Measurements from ENCODE around the gene TMEM74B.
"Not testable (repeated sequence)": the region's sequence is repeated elsewhere in the genome, so short reads cannot be mapped to it uniquely, and the experiment has no call there.

TMEM74B gene

DNA sequence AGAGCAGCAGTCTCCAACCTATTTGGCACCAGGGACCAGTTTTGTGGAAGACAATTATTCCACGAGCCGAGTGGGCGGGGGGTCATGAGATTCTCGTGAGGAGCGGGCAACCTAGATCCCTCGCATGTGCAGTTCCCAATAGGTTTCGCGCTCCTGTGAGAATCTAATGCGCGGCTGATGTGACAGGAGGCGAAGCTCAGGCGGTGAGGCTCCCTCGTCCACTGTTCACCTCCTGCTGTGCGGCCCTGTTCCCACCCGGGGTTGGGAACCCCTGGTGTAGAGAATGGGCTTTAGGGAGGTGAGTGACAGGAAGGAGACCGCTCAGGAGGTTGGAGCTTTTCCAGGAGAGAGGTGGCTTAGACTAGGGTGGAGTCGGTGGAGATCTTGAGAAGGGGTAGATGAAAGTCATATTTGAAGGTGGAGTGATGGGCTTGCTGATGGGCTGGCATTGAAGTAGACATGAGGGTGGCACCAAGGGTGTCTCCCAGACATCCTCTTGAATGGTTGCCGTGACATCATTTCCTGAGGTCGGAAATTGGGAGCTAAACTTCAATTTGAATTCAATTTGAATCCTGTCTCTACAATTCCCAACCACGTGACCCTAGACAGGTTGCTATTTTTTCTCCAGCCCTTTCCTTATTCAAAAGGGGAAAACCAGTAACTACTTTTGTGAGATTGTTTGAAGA is 39.6 kb upstream of the TMEM74B start:
- no peak for TF ChIP-seq FOXA1 (IDR thresholded peaks at IDR 0.05)
- no peak for TF ChIP-seq FOXK2 (IDR thresholded peaks at IDR 0.05)
- TF ChIP-seq NFRKB (IDR thresholded peaks at IDR 0.05): no peak
- no peak for TF ChIP-seq ARNT (IDR thresholded peaks at IDR 0.05)
- TF ChIP-seq ZNF384 (IDR thresholded peaks at IDR 0.05): no peak
- DNase-seq (ENCODE audit: extremely low spot score): no peak
- POLR2A ChIA-PET: no interaction called here
- CTCF ChIA-PET: no interaction called here

GRCh38 chr20:1222750-1223149 is 38.0 kb upstream of the TMEM74B start:
- DNase-seq (ENCODE audit: extremely low spot score); CTCF ChIA-PET; POLR2A ChIA-PET: not testable (repeated sequence)

GRCh38 chr20:1216527-1217427 is 32.0 kb upstream of the TMEM74B start:
- POLR2A ChIA-PET; DNase-seq (ENCODE audit: extremely low spot score): not testable (repeated sequence)

GRCh38 chr20:1215386-1216170 is 30.8 kb upstream of the TMEM74B start:
- CTCF ChIA-PET: no interaction called here

More at GRCh38 chr20:1216527-1217427, 32.0 kb upstream of the TMEM74B start:
- CTCF ChIA-PET: not testable (repeated sequence)

DNA sequence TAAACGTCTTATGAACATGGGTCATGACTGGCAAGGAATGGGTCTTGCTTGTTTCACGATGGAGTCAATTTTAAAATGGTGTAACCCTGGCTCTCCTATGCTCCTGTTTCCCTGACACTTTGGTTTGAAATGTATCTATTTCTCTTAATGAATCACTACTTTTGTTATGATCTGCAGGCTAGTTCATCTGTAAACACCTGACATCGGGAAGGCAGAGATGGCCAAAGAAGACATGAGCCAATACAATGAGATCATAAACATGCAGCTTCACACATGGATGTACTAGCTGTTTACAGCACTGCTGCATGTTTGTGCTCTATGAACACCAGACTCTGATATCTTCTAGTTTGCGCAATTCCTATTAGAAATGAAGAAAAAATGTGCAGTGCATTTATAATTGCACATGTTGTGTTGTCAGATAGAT is 30.1 kb upstream of the TMEM74B start:
- no peak for DNase-seq (ENCODE audit: extremely low spot score)
- CTCF ChIA-PET: no interaction called here
- POLR2A ChIA-PET: no interaction called here
- no peak for TF ChIP-seq BHLHE40 (IDR thresholded peaks at IDR 0.05; ENCODE audit: borderline replicate concordance)
- TF ChIP-seq FOXM1 (IDR thresholded peaks at IDR 0.05; ENCODE audit: borderline replicate concordance): no peak
- TF ChIP-seq LEF1 (IDR thresholded peaks at IDR 0.05; ENCODE audit: borderline replicate concordance): no peak
- no peak for TF ChIP-seq SP1 (IDR thresholded peaks at IDR 0.05)
- TF ChIP-seq L3MBTL2 (conservative IDR thresholded peaks at IDR 0.05): no peak
- TF ChIP-seq ARNT (IDR thresholded peaks at IDR 0.05): no peak
- TF ChIP-seq CTBP1 (IDR thresholded peaks at IDR 0.05; ENCODE audit: borderline replicate concordance): no peak
- no peak for TF ChIP-seq NFRKB (IDR thresholded peaks at IDR 0.05)
- TF ChIP-seq ELF4 (IDR thresholded peaks at IDR 0.05): no peak
- no peak for TF ChIP-seq FOXK2 (IDR thresholded peaks at IDR 0.05)
- TF ChIP-seq SUZ12 (IDR thresholded peaks at IDR 0.05): no peak
- TF ChIP-seq ZNF384 (IDR thresholded peaks at IDR 0.05): no peak
- TF ChIP-seq HDGF (IDR thresholded peaks at IDR 0.05; ENCODE audit: borderline replicate concordance): no peak
- TF ChIP-seq TARDBP (IDR thresholded peaks at IDR 0.05): no peak

More at GRCh38 chr20:1215386-1216170, 30.8 kb upstream of the TMEM74B start:
- TF ChIP-seq HDGF (IDR thresholded peaks at IDR 0.05; ENCODE audit: borderline replicate concordance): no peak
- peak; percentile 17; the same call in 1 of the 2 replicates for TF ChIP-seq PKNOX1 (IDR thresholded peaks at IDR 0.05)
- POLR2A ChIA-PET: no interaction called here
- no peak for DNase-seq (ENCODE audit: extremely low spot score)

GRCh38 chr20:1212607-1213396 is 28.0 kb upstream of the TMEM74B start:
- CTCF ChIA-PET: interaction anchor here (1.4 kb wide), 1 partner anchor 14 kb away, joined by 3 read pairs; no protein-coding TSS in a partner anchor

GRCh38 chr20:1212023-1212422 is 27.2 kb upstream of the TMEM74B start:
- DNase-seq (ENCODE audit: extremely low spot score): no peak
- ChIA-PET POLR2A (no interaction called here), CTCF (interaction anchor here (0.6 to 1.4 kb wide), 2 partner anchors 13 to 77 kb away, joined by 3 read pairs; no protein-coding TSS in a partner anchor)
- TF ChIP-seq ELF4 (IDR thresholded peaks at IDR 0.05): no peak
- no peak for TF ChIP-seq ZNF384 (IDR thresholded peaks at IDR 0.05)
- no peak for TF ChIP-seq BHLHE40 (IDR thresholded peaks at IDR 0.05; ENCODE audit: borderline replicate concordance)
- no peak for TF ChIP-seq FOXA1 (IDR thresholded peaks at IDR 0.05)
- TF ChIP-seq SP1 (IDR thresholded peaks at IDR 0.05): no peak
- TF ChIP-seq FOXM1 (IDR thresholded peaks at IDR 0.05; ENCODE audit: borderline replicate concordance): no peak
- no peak for TF ChIP-seq TARDBP (IDR thresholded peaks at IDR 0.05)
- no peak for TF ChIP-seq CTBP1 (IDR thresholded peaks at IDR 0.05; ENCODE audit: borderline replicate concordance)
- no peak for TF ChIP-seq PKNOX1 (IDR thresholded peaks at IDR 0.05)
- no peak for TF ChIP-seq L3MBTL2 (conservative IDR thresholded peaks at IDR 0.05)
- no peak for TF ChIP-seq ARNT (IDR thresholded peaks at IDR 0.05)
- TF ChIP-seq NFRKB (IDR thresholded peaks at IDR 0.05): no peak
- no peak for TF ChIP-seq HDGF (IDR thresholded peaks at IDR 0.05; ENCODE audit: borderline replicate concordance)
- TF ChIP-seq SUZ12 (IDR thresholded peaks at IDR 0.05): no peak

More at GRCh38 chr20:1212607-1213396, 28.0 kb upstream of the TMEM74B start:
- DNase-seq (ENCODE audit: extremely low spot score): peak; percentile 77
- TF ChIP-seq SP1 (IDR thresholded peaks at IDR 0.05) (no peak), ZNF384 (IDR thresholded peaks at IDR 0.05) (no peak), FOXM1 (IDR thresholded peaks at IDR 0.05; ENCODE audit: borderline replicate concordance) (no peak), HDGF (IDR thresholded peaks at IDR 0.05; ENCODE audit: borderline replicate concordance) (no peak), FOXK2 (IDR thresholded peaks at IDR 0.05) (no peak), SUZ12 (IDR thresholded peaks at IDR 0.05) (no peak), CTBP1 (IDR thresholded peaks at IDR 0.05; ENCODE audit: borderline replicate concordance) (no peak), TARDBP (IDR thresholded peaks at IDR 0.05) (no peak), ELF4 (IDR thresholded peaks at IDR 0.05) (no peak)
- POLR2A ChIA-PET: interaction anchor here (1.1 kb wide), 1 partner anchor 26 kb away, joined by 3 read pairs; no protein-coding TSS in a partner anchor
